Activated T-helper 1 cell treated with anti-CD3 and anti-CD28 coated beads, Interleukin-2, amount 50 U/mL, for 16 hours (primary cell): ENCODE results near the gene SORBS1.

Experiments used
- DNase-seq, 2 donors: peaks; one replicate each; pipeline ENCODE4 v3.0.0-alpha.2; 2020; ENCODE audit warnings: low read depth in 1 of 2, low spot score in 1 of 2

The SORBS1 gene

DNA sequence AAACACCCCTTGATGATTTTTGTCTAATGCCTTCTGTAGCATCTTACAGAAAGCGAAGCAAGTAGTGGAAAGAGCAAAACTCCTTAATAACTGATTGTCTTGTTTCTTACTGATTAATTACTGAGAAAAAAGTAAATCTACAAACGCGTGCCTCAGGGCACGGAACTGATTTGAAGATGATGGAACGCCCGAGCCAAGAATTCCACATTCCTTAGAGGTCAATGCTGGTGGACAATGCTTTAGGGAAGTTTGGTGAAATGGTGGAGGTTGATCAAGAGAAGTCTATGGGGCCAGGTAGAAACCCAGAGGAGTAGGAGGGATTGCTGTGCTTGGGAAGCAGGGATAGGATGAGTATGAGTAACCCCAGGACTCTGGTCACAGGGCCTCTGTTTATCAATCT, 5.0 kb upstream of the SORBS1 start:
- DNase-seq = no peak

DNA sequence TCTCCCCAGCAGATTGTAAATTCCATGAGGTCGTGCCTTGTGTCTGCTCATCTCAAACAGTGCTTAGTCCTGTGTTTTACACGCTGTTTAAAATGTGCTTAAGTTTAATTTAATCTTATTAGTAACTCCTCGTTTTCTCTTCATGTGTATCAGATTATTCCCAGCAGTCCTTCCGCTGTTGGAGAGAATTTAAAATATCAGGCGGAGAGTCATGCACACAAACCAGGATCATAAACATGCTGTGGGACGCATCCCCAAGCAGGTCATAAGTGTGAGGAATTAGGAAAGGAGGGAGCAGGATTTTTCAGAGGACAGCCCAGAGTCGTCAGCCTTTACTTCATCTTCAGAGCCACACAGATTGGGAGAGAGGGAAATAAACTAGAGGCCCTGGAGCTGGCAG, 4.2 kb upstream of the SORBS1 start:
- no peak for DNase-seq

DNA sequence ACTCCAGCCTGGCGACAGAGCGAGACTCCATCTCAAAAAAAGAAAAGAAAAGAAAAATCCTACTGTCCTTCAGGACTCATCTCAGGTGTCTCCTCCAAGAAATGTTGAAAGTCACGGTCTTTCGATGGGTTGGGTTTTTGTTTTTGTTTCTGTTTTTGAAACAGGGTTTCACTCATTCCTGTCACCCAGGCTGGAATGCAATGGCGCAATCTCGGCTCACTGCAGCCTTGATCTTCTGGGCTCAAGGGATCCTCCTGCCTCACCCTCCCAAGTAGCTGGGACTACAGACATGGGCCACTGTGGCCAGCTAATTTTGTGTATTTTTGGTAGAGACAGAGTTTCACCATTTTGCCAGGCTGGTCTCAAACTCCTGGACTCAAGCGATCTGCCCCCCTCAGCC, 3.1 kb upstream of the SORBS1 start:
- no peak for DNase-seq

DNA sequence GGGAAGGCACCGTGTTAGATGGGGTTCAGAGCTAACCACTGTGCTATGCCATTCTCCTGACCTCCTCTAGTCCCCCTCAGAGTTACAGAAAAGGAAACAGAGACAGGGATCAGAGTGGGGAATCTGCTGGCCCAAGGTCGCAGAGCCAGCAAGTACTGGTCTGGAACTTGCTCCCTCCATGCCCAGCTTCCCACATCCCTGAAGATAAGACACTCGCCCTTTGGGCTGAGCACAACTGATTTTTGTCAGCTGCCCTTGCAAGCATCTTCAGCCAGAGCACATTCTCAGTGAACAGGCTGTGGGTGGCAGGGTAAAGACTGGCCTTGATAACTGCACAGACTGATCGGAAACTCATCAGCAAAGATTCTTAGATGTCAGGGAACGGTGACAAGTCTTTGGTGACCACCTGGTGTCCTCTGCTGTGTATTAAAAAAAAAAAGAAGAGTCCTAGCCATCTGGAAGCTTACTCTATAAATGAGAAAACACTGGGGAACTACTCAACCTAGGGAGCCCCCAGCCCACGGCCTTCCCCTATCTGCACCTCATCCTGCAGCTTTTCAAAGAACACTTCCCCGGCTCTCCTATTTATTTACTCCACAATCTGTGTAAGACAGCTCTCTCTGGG, 1.3 kb upstream of the SORBS1 start:
- no peak for DNase-seq

DNA sequence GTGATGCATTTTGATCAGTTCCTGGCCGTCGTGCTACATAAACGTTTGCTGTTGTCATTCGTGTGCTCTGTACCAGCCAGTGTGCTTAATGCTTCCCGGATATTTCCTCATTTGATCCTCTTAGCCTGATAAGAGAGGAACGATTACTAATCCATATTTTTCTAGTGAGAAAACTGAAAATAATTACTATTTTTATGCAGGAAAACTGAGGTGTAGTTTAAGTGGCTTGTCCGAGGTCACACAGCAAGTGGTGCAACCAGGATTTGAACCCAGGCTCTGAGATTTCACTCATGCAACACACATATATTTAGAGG, 650 bp upstream of the SORBS1 start:
- DNase-seq = no peak

DNA sequence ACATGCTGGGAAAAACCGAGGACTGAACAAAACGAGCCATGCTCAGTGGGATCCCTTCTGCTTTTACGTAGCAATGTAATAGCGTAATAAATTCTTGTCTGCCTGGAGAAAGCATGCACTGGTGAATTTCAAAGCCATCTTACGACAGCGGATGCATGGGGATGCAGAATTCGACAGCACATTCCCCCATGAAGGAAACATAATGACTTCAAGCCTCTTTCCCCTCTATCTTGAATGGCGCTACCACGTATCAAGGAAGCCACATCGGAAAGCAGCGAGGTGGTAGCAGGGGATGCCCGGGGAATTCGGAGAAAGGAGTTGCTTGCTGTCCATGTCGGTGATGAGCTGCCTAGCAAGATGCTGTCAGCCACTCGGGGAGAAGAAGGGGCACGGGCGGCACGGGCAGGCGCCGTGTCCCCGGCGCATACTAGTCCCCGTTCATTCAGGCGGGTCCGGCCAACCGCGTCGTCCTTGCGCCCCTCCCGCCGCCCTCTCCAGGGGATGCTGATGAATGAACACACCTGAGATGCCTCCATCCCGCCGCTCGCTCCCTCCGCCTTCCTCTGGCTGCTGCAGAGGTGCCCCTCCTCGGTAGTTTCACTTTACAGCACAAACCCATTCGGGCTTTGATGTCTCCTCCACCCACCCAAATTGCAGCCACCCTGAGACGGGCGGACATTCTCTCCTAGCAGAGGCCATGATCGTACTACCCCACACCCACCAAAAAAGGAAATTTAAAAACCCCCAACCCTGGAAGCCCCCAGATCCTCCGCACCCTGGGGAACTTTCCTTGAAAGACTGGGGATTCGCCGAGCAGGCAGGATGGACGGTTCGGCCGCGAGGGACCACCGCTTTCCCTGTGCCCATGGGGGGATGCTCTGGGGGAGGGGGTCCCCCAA, 644 bp downstream of the SORBS1 start:
- DNase-seq = peak; percentile 5 to 26

DNA sequence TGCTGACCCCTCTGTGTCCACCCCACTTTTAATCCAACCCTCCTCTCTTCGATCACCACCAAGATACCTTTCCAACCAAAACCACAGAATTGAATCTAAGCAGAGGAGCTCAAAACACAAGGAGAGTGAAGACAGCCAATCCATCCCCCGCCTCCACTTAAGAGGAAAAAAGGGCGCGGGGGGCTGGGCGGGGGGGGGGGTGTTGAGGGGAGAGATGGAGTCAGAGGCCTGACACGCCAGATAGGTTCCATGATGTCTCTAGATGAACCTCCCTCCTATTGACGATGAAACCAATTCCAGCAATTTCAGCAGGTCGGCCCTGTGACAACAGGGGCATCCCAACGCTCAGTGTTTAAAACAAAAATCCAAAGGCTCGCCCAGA, 1.3 kb downstream of the SORBS1 start:
- DNase-seq = no peak

DNA sequence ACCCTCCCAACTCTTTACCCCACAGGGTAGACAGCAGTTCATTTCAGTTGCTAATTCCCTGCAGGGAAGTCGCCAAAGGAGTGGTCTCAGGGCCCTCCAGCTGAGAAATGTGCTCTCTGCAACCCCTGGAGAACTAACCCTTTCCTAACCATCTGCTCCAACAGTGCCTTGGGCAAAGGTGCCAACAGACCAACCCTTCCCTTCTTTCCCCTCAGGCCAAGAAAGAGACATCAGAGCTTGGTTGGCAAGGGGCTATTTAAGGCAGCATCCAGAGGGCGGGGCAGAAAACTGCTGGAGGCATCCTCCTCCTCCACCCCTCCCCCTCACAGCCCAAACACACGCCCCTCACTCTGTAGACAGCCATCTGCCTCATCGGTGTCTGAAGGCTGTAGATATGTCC, 1.7 kb downstream of the SORBS1 start:
- DNase-seq = no peak

DNA sequence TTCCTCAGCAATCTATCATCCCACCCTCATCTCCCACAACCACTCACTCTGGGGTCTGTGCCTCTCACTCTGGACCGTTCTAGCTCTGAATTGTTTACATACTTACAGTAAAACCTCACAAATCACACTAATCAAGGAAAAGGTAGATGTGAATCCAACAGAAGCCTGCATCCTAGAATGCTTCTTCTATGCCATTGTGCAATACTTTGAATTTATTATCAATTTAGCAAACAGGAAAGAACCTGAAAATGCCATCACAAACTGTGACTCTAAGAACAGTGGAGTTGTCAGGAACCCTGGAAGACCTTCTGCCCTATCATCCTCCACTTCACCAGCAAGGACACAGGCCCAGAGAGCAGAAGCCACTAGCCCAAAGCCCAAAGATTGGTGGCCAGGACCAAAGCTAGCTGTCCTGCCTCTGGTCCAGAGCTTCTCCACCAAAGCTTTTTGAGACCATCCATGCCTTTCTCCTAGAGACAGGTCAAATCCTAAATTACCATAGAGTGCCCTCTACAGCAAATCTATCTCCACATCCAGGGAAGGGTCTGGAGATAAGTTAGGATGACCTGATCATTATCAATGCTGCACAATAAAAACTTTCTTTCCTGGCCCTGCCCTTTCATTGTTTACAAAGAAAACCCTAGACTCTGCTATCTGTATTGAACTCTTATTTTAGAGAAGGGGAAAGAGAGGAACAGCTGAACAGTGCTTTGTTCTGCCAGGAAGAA, 2.4 kb downstream of the SORBS1 start:
- no peak for DNase-seq

DNA sequence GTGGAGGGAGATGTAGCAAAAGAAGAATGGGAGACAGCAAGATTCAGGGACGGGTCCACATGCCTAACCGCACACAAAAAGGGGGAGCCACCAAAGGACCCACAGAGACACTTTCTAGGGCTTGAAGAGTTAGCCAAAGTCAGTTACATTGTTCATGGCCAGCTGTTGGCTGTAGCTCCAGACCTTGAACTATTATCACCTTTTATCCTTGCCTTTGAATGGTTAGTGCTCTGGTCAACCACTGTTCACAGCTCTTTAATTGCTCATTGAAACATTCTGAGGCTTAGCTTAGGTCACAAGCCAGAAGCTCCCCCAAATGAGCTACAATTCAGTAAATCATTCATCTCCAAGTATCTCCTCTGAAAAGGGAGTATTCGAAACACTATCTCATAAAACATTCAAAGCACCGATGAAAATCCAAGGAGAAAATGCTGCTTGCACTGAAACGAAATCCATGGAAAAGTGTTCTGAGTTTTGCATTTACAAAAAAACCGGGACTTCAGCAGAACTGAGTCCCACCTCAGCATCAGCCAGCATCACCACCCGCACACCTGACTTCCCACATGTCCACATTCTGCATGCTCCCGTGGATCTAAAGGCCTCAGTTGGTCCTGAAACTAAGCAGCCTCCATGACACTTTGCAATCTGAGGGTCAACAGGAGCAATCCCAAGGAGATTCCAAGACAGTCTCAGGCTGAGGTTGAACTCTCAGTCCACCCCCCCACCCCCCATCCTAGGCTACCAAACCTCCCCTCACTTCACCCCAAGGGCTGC, 4.0 kb downstream of the SORBS1 start:
- DNase-seq = no peak

DNA sequence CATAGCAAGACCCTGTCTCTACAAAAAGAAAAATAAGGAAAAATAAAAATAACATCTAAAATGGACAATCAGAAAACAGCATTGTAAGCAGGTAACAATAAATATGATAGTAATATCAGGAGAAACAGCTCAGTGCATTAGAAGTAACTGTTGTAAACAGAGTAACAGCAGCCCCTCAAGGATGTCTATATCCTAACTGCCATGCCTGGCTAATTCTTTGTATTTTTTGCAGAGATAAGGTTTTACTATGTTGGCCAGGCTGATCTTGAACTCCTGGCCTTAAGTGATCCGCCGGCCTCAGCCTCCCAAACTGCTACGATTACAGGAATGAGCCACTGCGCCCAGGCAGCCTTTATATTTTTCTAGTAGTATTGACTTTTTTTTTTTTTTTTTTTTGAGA, 7.5 kb downstream of the SORBS1 start:
- no peak for DNase-seq

DNA sequence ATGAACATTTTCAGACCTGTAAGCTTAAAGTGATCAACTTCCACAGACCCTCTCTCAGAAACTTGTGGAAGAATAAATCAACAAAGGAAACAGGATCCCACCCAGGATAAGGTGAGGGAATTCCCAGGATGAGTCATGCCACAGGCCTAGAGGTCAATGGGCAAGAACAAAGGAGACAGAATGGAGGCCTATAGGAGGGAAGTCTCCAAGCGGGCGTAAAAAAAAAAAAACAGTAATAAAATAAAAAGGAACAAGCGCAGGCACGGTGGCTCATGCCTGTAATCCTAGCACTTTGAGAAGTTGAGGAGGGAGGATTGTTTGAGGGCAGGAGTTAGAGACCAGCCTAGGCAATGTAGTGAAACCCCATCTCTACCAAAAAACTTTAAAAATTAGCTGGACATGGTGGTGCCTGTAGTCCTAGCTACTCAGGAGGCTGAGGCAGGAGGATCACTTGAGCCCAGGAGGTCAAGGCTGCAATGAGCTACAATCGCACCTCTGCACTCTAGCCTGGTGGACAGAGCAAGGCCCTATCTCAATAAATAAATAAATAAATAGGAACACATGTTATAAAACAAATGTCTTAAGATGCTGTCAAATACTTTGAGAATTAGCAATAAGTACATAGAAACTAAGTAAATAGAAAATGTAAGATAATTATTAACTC, 8.4 kb downstream of the SORBS1 start:
- no peak for DNase-seq

DNA sequence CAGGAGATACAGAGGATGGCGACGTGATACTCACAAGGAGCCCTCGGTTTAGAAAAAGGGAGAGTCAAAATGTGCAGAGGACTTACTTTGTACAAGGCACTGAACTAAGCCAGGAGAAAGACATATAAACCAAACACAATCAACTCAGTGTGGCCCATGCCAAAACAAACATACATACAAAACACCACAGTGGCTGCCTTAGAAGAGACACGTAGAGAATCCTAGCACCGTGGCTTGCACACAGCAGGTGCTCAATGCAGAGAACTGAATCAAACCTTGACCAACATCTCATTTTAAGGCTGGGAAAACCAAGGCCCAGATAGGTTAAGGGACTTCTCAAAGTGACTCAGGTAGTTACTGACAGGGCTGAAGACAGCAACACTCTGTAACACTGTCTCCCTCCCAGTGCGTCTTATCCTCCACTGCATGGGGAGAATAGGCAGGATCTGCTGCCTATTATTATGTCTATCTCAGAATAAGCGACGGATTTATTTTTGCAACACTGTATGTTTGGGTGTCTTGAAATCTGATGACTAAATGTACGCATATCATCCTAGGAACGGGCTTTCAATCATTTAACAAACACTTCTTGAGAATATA, 11.0 kb downstream of the SORBS1 start:
- no peak for DNase-seq

DNA sequence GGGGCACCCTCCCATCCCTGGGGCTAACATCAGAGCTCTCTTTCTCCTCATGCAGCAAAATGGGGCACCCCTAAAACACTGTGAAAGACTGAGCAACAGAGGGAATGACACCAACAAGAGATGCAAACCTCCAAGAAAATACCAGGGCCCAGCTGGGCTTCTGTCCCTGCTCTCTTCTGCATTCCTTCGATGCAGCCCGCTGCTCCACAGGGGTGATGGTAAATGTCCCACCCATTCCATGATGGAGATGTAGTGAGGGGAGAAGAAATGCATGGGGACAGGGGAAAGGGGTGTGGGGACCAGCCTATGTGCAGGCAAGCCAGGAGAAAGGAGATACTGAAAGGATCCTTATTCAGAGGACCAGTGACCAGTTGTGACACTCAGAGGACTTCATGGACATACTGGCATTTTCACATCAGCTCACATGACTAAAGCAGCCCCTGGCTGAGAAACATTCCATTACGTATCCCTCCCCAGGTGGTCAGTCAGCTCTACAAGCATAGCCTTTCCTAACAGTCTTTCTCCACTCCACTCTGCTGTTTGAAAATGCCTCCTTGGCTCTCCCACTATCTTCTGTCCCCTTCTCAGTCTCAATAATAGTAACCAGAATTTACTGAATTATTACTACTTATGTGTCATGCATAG, 13.3 kb downstream of the SORBS1 start:
- DNase-seq = no peak

DNA sequence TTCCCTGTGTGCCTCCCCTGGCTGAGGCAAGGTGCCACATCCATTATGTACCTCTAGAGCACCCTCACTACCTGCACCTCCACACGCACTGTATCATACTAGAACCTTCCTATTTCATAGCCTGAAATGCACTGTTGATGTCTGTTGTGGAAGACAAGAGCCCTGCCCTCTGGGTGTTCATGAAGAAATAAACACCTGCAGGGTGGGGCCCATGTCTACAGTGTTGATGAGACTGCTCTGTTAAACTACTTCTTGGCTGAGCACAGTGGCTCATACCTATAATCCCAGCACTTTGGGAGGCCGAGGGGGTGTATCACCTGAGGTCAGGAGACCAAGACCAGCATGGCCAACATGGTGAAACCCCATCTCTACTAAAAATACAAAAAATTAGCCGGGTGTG, 14.0 kb downstream of the SORBS1 start:
- no peak for DNase-seq

DNA sequence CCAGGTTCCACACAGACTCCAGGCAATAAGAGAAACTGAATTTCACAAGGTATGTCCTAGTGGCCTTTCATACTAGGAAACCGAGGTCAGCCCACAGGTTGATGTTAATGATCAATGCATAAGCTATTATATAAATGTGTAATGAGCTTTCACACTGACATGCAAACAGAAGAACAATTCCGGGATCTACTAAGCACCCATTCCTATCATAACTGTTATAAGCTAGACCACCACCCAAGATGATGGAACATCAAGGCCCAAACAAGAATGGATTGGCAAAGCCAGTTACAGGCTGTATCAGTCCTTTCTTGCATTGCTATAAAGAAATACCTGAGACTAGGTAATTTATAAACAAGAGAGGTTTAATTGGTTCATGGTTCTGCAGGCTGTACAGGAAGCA, 15.2 kb downstream of the SORBS1 start:
- no peak for DNase-seq

DNA sequence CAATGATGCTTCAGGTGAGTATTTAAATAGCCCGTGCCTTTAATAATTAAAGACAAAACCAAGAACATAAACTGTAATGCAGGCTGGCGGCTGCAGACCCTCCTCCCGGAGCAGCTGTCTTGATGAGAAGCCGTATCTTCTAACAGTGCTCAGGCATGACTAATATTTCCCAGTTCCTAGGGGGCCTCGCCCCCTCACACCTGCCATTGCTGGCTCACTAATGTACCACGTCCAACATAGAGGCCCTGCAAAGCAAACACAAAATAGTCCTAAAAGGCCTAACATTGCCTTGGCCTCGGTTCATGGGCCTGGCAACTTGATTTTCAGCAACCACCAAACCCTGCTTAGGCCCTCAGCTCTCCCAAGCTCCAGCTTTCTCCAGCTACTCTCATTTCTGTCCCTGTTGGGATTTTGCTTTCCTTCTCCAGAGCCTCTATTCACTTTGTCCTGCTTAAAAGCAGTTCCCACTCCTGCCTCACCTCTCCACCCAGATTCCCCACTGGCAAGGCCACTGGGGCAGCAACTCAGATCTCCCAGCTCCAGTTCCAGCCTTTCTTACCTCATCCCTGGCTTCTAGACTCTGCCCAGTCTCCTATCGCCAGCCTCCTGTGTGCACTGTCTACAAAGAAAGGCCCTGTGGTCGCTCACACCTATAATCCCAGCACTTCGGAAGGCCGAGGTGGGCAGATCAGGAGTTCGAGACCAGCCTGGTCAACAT, 16.2 kb downstream of the SORBS1 start:
- DNase-seq = no peak

DNA sequence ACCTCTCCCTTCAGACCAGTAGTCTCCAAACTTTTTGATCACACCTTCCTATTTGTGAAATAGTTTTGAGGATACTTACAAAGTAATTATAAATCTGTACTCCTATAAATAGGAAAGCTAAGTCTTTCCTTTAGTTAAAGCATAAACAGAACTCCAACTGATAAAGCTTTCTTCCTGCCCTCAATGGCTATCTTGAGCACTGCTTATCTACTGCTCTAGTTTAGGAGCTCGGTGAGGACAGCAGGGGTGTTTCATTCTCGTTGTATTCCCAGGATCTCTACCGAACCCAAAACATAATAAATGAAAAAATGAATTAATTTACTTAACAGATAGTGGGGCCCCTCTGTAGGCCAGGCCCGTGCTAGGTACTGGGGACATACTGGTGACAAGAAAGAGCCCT, 17.7 kb downstream of the SORBS1 start:
- no peak for DNase-seq

DNA sequence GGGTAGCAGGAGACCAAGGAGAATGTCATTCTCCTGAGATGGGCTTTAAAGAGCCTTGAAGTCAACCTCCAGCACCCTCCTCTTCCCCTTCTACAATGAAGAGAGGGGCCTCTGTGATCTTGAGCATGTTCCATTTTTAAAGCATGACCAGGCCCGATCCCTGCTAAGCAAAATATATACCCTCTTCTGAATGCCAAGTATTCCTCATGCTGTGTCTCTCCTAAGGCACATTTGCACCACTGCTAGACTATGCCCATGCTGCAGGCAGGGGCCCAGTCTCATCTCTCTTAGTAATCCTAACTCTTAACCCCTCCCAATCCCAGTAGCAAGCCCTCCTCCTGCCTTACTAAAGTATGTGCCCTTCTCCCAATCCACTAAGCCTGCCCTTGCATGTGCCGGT, 18.4 kb downstream of the SORBS1 start:
- DNase-seq = no peak

DNA sequence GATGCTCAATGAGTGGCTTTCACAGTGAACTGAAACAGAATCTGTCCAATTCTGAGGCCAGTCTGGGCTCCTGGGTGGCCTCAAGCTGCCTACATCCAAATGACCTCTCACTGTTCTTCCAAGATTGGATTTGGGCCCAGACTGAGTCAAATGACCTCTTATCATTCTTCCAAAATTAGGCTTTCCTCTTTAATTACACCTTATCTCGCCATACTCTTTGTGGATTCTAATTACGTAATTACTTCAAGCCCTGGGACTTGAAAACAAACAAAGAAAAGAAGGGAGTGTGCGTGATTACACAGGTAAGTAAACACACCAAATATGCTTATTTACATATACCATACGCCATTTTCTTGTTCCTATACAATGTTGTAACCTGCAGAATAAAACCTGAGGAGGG, 18.8 kb downstream of the SORBS1 start:
- DNase-seq = no peak
